GM18507 (cell line): ENCODE results near the gene PSMC3IP.
"Not testable (repeated sequence)": the region's sequence is repeated elsewhere in the genome, so short reads cannot be mapped to it uniquely, and the experiment has no call there.

Source experiments
- DNase-seq: peaks from one replicate; pipeline ENCODE4 v3.0.0; 2011; ENCODE audit warnings: low read depth; ENCODE audit not compliant: insufficient read length; ENCODE audit errors: extremely low spot score
- FAIRE-seq: peaks from 2 replicates; lab custom pipeline; 2011; peaks lifted over from hg19 to GRCh38; lab: Jason Lieb, UNC

PSMC3IP gene

GRCh38 chr17:42543190-42544079 lies 34.1 kb downstream of the PSMC3IP start:
- DNase-seq (no peak), FAIRE-seq (no peak)

GRCh38 chr17:42541041-42541833 lies 36.3 kb downstream of the PSMC3IP start:
- FAIRE-seq, result no peak

GRCh38 chr17:42540558-42540957 lies 37.0 kb downstream of the PSMC3IP start:
- not testable (repeated sequence) for FAIRE-seq, DNase-seq

More at GRCh38 chr17:42541041-42541833, 36.3 kb downstream of the PSMC3IP start:
- no peak for DNase-seq

- FAIRE-seq, result no peak
- DNase-seq, result no peak
These were observed 39.0 kb downstream of the PSMC3IP start for GRCh38 chr17:42538482-42538881.

- FAIRE-seq (no peak), DNase-seq (no peak)
These were observed 39.6 kb downstream of the PSMC3IP start for GRCh38 chr17:42537826-42538451.

GRCh38 chr17:42537156-42537805 lies 40.2 kb downstream of the PSMC3IP start:
- no peak for DNase-seq
- no peak for FAIRE-seq

- DNase-seq, result peak; percentile 83
- peak; percentile 52 for FAIRE-seq
These were observed 41.0 kb downstream of the PSMC3IP start for GRCh38 chr17:42536372-42537155.

GRCh38 chr17:42536048-42536371 lies 41.5 kb downstream of the PSMC3IP start, which contains the start of gene NAGLU:
Gene NAGLU (plus strand): TSS chr17:42536241. CDS start chr17:42536273, 32 bp downstream.
- FAIRE-seq, result peak; percentile 84

GRCh38 chr17:42535155-42536047 lies 42.1 kb downstream of the PSMC3IP start:
- FAIRE-seq (no peak), DNase-seq (no peak)

More at GRCh38 chr17:42536048-42536371, 41.5 kb downstream of the PSMC3IP start, which contains the start of gene NAGLU:
- peak; percentile 99 for DNase-seq

- no peak for DNase-seq
- FAIRE-seq, result peak; percentile 38
These were observed 45.8 kb downstream of the PSMC3IP start for GRCh38 chr17:42531455-42532354.

GRCh38 chr17:42530952-42531454 lies 46.5 kb downstream of the PSMC3IP start:
- DNase-seq (no peak), FAIRE-seq (no peak)

- DNase-seq, result no peak
- no peak for FAIRE-seq
These were observed 48.5 kb downstream of the PSMC3IP start for GRCh38 chr17:42529061-42529460.

GRCh38 chr17:42527932-42528331 lies 49.6 kb downstream of the PSMC3IP start:
- DNase-seq, result no peak
- FAIRE-seq, result no peak

- FAIRE-seq (no peak), DNase-seq (no peak)
These were observed 51.5 kb downstream of the PSMC3IP start for GRCh38 chr17:42526031-42526444.

- no peak for FAIRE-seq
- no peak for DNase-seq
These were observed 52.3 kb downstream of the PSMC3IP start for GRCh38 chr17:42525221-42525620.

GRCh38 chr17:42522798-42523278 lies 54.7 kb downstream of the PSMC3IP start:
- DNase-seq (no peak), FAIRE-seq (no peak)
